ENCODE results near the gene PIMREG. TPM values are rescaled to one million over a fixed set of nuclear protein-coding genes. Genes with fewer than 3 reads are reported as not detected.

PIMREG gene
- total RNA-seq, 1 donor from 2014 or later: 45.1 TPM

DNA sequence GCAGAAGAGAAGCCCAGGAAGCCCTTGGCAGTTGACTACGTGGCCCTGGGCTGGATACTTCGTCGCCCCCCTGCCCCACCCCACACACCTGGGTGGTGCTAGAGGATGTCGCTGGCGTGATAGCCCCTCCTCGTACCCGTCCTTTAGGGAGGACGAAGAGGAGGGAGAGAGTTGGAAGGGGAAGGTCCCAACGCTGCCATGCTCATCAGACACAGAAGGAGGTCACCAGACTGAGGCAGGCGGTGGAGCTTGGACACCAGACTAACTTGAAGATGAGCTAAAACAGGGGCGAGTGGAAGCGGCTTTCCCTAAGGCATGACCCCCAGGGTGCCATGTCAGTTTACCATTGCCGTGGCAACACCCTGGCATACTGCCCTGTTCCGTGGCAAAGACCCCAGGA is 20.3 kb upstream of the PIMREG start:
- Mint-ChIP-seq H3K27ac (no peak overlapping the region), H3K4me3 (no peak overlapping the region), H3K9me3 (no peaks in the 10 kb centered on the region), H3K36me3 (no peaks in the 10 kb centered on the region), H3K27me3 (peaks cover 8% of the 10 kb centered on the region), H3K4me1 (ENCODE audit: unreplicated experiment) (no peaks in the 10 kb centered on the region)
- no peak for DNase-seq (ENCODE audit: extremely low spot score, unreplicated experiment)
- TF ChIP-seq, protein P1, sequence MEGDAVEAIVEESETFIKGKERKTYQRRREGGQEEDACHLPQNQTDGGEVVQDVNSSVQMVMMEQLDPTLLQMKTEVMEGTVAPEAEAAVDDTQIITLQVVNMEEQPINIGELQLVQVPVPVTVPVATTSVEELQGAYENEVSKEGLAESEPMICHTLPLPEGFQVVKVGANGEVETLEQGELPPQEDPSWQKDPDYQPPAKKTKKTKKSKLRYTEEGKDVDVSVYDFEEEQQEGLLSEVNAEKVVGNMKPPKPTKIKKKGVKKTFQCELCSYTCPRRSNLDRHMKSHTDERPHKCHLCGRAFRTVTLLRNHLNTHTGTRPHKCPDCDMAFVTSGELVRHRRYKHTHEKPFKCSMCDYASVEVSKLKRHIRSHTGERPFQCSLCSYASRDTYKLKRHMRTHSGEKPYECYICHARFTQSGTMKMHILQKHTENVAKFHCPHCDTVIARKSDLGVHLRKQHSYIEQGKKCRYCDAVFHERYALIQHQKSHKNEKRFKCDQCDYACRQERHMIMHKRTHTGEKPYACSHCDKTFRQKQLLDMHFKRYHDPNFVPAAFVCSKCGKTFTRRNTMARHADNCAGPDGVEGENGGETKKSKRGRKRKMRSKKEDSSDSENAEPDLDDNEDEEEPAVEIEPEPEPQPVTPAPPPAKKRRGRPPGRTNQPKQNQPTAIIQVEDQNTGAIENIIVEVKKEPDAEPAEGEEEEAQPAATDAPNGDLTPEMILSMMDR (conservative IDR thresholded peaks at IDR 0.05): no peak

DNA sequence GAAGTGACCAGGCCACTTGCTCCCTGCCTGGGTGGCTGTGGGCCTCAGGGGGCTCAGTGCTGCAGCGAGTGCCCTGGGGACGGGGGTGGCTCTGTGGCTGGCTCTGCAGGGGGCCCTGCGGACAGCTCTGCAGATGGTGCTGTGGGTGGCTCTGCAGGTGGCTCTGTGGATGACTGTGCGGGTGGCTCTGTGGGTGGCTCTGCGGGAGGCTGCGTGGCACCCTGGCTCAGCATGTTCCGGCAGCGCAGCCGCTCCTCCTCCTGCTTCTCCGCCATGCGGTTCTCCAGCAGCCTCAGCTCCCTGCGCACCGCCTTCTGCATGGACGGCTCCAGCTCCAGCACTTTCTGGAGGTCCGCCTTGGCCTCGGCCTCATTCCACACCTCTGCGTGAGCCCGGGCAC is 18.8 kb upstream of the PIMREG start:
- no peaks in the 10 kb centered on the region for H3K36me3 Mint-ChIP-seq
- peaks cover 3% of the 10 kb centered on the region for H3K27me3 Mint-ChIP-seq
- no peak overlapping the region for H3K4me3 Mint-ChIP-seq
- TF ChIP-seq, protein P1 (conservative IDR thresholded peaks at IDR 0.05): no peak
- no peaks in the 10 kb centered on the region for H3K4me1 Mint-ChIP-seq (ENCODE audit: unreplicated experiment)
- no peak overlapping the region for H3K27ac Mint-ChIP-seq
- no peak for DNase-seq (ENCODE audit: extremely low spot score, unreplicated experiment)
- peaks cover 5% of the 10 kb centered on the region for H3K9me3 Mint-ChIP-seq

DNA sequence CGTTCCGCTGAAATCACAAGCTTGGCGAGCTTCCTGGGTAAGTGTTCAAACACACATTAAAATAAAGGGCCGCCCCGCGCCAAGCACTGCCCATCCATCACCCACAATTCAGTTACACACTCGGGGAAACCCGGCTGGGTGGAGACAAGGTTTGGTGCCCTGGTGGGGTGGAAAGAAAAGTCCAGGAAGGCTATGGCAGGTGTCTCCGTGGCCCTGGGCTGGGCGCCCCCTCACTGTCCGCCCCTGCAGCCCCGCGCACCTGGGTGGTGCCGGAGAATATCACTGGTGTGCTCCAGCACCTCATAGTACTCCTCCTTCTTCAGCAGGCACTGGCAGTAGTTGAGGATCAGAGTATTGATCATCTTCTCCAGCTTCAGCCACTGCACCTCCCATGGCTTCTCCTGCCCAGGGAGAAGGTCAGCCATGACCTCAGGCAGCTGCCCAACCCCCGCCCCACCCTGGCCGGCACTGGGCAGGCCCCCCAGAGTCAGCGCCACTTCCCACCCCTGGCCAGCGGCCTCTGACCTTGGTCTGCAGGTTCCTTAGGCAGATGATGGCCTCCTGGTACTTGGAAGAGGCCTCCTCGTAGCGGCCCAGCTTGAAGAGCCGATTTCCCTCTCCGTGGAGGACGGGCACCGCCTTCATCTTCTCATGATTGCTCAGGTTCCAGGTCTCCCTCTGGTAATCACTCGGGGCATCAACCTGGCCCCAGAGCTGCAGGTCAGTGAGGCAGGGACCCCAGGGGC is 17.7 kb upstream of the PIMREG start:
- no peak for DNase-seq (ENCODE audit: extremely low spot score, unreplicated experiment)
- H3K4me1 Mint-ChIP-seq (ENCODE audit: unreplicated experiment): no peaks in the 10 kb centered on the region
- H3K36me3 Mint-ChIP-seq: no peaks in the 10 kb centered on the region
- peaks cover 3% of the 10 kb centered on the region for H3K27me3 Mint-ChIP-seq
- H3K4me3 Mint-ChIP-seq: no peak overlapping the region
- H3K9me3 Mint-ChIP-seq: peaks cover 5% of the 10 kb centered on the region
- TF ChIP-seq, protein P1 (conservative IDR thresholded peaks at IDR 0.05): no peak
- H3K27ac Mint-ChIP-seq: no peak overlapping the region

DNA sequence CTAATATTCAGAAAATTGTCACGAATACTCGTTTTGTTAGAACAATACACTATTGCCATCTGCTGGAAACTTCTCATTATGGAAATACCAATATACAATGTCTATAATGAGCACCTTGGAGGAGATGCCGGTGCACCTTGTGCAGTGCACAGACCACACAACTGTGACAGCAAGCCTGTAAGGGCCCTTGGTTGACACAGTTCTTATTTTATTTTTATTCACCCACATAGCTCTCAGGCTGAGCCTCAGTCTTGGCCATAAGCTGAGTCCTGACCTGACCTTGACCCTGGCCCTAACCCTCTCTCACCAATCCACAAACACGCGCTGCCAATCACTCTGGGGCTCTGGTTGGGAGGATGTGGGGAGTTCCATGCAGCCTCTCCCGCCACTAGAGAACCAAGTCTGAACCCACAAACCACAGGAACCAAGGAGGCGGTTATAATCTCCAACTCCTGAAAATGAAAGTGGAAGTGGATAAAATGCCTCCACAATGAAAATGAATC is 16.9 kb upstream of the PIMREG start:
- H3K36me3 Mint-ChIP-seq: no peaks in the 10 kb centered on the region
- no peak for DNase-seq (ENCODE audit: extremely low spot score, unreplicated experiment)
- H3K4me3 Mint-ChIP-seq: no peak overlapping the region
- TF ChIP-seq, protein P1 (conservative IDR thresholded peaks at IDR 0.05): peak; percentile 20
- H3K27me3 Mint-ChIP-seq: peaks cover 3% of the 10 kb centered on the region
- H3K4me1 Mint-ChIP-seq (ENCODE audit: unreplicated experiment): no peaks in the 10 kb centered on the region
- H3K9me3 Mint-ChIP-seq: peaks cover 5% of the 10 kb centered on the region
- peak overlapping the region; percentile 21 for H3K27ac Mint-ChIP-seq

DNA sequence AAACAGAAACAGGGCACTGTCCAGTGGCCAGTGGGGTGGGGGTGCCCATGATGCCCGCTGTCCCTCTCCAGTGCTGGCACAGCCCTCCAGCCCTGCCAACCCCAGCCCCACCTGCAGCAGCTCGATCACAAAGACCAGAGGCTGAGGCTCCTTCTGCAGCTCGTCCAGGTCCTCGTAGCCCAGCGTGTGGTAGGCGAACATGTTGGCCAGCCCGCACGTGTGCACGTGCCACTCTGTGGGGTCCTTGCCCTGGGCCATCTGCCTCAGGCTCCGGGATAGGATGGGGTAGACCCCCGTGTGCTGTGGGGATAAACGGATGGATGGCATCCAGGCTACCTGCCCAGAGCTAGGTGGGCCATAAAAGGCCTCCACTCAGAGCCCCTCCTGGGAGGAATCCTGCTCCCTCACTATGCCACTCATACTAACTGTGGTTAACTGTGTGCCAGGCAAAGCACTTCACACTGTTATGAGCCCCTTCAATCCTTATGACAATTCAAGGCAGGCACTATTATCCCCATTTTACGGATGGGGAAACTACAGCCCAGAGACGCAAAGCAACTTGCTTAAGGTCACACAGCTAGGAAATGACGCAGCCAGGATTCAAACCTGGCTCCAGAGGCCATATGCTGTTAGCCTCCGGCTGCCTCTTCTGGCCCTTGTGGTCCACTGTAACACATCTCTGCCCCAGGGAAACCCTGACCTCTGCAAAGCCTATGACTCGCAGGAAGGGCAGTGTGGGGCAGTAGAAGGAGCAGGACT is 15.9 kb upstream of the PIMREG start:
- no peak for DNase-seq (ENCODE audit: extremely low spot score, unreplicated experiment)
- no peak overlapping the region for H3K4me3 Mint-ChIP-seq
- H3K27me3 Mint-ChIP-seq: peaks cover 3% of the 10 kb centered on the region
- H3K4me1 Mint-ChIP-seq (ENCODE audit: unreplicated experiment): no peaks in the 10 kb centered on the region
- H3K9me3 Mint-ChIP-seq: peaks cover 5% of the 10 kb centered on the region
- no peak overlapping the region for H3K27ac Mint-ChIP-seq
- H3K36me3 Mint-ChIP-seq: no peaks in the 10 kb centered on the region
- TF ChIP-seq, protein P1 (conservative IDR thresholded peaks at IDR 0.05): no peak
